HG03108 (cell line): Measurements from ENCODE around the gene SLC25A3.
"Not testable (repeated sequence)": the region's sequence is repeated elsewhere in the genome, so short reads cannot be mapped to it uniquely, and the experiment has no call there.

Experiments
- ATAC-seq: cut with Tn5 transposase; IDR thresholded peaks from one replicate; pipeline ENCODE4 v1.9.1; 2021; ENCODE audit warnings: moderate library complexity; ENCODE audit not compliant: unreplicated experiment

The SLC25A3 gene

GRCh38 chr12:98594050-98594835, 757 bp downstream of the SLC25A3 start:
- no peak for ATAC-seq

DNA sequence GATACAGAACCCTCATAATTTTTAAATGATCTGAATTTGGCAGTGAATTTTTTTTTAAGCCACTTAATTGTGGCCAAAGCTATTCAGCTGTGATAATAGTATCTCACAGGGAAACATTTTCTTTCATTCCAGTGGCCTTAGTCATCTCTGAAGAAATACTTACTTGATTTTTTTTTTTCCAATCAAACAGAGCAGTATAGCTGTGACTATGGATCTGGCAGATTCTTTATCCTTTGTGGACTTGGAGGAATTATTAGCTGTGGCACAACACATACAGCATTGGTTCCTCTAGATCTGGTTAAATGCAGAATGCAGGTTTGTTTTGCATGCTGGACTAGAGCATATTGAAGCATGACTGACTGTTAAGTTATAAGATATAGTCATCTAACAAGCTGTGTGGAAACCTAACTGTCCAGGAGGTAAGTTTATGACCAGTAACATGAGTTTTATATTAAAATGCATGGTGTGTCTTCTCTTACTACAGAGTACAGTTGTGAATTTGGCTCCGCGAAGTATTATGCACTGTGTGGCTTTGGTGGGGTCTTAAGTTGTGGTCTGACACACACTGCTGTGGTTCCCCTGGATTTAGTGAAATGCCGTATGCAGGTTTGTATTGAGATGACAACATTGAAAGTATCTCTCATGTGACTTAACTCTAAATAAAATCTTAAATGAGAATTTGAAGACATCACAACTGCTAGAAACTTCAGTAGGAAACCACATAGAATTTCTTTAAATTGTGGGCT, 1.9 kb downstream of the SLC25A3 start:
- no peak for ATAC-seq

DNA sequence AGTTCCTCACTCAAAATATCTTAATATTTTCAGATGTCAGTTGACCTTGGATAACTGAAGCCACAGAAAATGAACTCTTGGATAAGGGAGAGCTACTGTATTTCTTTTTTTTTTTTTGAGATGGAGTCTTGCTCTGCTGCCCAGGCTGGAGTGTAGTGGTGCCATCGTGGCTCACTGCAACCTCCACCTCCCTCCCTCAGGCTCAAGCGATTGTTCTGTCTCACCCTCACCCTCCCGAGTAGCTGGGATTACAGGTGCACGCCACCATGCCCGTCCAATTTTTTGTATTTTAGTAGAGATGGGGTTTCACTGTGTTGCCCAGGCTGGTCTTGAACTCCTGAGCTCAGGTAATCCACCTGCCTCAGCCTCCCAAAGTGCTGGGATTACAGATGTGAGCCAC, 3.8 kb downstream of the SLC25A3 start:
- ATAC-seq, result not testable (repeated sequence)

DNA sequence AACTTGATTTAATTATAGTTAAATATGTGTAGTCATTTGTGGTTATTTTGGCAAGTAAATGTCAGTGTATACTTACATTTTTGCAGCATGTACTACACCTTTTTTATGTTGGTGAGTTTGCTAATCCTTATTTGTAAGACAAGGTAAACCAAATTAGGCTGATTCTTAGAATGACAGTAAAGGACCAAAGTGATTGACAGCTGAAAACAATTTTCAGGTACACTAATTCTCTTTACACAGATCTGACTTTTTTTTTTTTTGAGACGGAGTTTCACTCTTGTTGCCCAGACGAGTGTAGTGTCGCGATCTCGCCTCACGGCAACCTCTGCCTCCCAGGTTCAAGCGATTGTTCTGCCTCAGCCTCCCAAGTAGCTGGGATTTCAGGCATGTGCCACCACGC, 8.4 kb downstream of the SLC25A3 start:
- no peak for ATAC-seq

DNA sequence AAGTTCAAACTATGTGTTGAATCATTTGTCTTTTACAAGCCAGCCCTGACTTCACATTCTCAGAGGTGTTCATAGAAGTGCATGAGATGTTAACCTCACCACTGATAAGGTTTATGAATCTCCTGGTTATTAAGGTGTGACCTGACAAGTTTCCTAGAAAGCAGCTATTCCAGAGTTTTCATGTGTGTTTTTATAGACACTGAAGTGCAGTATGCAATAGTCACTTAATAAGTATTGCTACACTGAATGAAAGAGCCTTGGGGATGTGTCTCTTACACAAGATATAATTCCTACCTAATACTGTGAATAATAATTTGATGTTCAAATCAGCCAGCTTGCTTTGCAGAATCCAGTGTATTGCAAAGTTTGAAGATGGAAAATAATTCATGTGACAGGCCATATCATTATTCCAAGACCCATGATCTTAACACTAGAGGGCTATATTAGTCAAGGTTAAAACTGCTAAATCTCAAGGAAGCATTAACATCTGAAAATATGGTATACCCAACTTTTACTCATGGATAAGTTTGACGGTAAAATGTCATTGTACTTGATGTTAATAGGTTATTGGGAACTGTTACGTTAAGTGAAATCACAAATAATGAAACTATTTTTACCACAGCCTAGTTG, 13.0 kb downstream of the SLC25A3 start:
- no peak for ATAC-seq

DNA sequence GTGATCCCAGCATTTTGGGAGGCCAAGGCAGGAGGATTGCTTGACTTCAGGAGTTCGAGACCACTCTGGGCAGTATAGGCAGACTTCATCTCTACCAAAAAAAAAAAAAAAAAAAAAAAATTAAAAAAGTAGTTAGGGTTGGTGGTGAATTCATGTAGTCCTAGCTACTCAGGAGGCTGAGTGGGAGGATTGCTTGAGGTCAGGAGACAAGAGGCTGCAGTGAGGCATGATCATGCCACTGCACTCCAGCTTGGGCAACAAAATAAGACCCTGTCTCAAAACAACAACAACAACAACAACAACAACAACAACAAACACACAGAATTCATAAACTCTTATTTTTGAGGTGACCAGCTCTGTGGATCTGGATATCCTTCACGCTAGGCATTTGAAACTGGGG, 17.1 kb downstream of the SLC25A3 start:
- no peak for ATAC-seq

- ATAC-seq, result peak; percentile 84
Observed at GRCh38 chr12:98612696-98613334, 19.3 kb downstream of the SLC25A3 start.

GRCh38 chr12:98618952-98619351, 25.5 kb downstream of the SLC25A3 start:
- no peak for ATAC-seq

GRCh38 chr12:98635657-98636323, 42.3 kb downstream of the SLC25A3 start:
- ATAC-seq, result peak; percentile 56

- no peak for ATAC-seq
Observed at GRCh38 chr12:98637068-98637467, 43.6 kb downstream of the SLC25A3 start.

DNA sequence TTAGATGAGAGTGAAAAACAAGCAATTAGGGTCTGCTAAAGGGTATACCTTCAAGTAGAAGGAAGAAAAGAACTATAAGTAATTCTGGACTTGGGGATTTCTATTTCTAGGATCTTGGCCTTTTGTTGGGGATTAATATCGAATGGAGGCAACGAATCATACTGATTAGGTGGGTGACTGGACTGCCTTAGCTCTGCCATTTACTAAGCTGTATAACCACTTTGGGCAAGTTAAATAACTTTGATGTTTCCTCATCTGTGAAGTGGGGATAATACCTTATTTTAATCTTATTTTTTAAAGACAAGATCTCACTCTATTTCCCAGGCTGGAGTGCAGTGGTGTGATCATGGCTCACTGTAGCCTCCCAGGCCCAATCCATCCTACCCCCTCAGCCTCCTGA, 44.5 kb downstream of the SLC25A3 start:
- no peak for ATAC-seq

DNA sequence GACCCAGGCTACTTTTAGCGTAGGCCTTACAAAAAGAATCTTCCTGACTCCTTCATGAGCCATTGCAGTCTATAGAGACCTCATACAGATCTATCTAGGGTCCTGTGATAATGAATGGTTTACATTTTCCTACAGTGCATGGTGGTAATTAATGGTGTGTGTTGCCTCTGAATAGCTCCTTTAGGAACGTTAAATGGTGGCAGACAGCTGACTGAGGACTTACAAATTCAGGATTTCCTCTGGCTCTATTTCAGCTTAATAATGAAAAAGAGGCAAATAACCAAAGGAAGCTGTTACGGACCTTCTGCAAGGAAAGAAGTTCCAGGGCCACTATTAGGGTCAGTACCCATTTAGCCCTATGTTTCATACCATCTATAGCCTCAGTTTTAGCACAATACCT, 46.0 kb downstream of the SLC25A3 start:
- ATAC-seq, result no peak

DNA sequence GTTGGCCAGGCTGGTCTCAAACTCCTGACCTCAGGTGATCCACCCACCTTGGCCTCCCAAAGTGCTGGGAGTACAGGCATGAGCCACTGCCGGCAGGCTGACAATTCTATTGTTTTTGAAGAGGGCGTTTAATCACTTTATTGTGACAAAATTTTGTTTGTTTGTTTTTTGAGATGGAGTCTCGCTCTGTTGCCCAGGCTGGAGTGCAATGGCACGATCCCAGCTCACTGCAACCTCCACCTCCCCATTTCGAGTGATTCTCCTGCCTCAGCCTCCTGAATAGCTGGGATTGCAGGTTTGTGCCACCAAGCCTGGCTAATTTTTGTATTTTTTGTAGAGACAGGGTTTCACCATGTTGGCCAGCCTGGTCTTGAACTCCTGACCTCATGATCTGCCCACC, 49.3 kb downstream of the SLC25A3 start:
- ATAC-seq, result not testable (repeated sequence)

DNA sequence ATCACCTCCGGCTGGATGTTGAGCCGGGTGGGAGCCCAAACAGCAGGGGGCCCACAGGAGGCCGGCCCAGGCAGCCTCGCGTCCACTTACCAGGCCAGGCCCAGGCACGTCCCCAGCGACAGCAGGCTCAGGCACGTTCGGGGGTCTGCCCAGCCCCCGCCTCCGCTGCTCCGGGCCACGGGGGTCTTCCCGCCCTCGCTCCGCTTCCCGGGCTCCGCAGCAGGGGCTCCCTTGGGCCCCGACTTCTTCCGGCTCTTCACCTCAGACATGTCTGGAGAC, 50.9 kb downstream of the SLC25A3 start:
- peak; percentile 12 for ATAC-seq

GRCh38 chr12:98644712-98645571, 51.5 kb downstream of the SLC25A3 start, which contains the start of the genes APAF1 and IKBIP:
Gene APAF1 (plus strand): TSS chr12:98645290. CDS start chr12:98648360, 3,070 bp downstream.
Gene IKBIP (minus strand): TSS chr12:98644788. CDS start chr12:98644701, 87 bp downstream.
- peak; percentile 88 for ATAC-seq

DNA sequence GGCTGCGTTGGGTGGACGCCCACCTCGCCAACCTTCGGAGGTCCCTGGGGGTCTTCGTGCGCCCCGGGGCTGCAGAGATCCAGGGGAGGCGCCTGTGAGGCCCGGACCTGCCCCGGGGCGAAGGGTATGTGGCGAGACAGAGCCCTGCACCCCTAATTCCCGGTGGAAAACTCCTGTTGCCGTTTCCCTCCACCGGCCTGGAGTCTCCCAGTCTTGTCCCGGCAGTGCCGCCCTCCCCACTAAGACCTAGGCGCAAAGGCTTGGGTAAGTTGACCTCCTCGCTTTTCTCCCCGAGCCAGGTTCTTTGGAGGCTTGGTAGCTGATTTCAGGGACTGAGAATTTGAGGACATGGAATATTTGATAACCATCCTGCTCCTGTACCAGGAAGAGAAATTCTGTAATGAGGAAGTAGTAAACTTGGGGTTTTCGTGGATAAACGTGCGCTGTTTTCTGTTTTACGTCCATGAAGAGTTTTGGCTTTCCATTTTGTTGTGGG, 52.1 kb downstream of the SLC25A3 start:
- no peak for ATAC-seq

DNA sequence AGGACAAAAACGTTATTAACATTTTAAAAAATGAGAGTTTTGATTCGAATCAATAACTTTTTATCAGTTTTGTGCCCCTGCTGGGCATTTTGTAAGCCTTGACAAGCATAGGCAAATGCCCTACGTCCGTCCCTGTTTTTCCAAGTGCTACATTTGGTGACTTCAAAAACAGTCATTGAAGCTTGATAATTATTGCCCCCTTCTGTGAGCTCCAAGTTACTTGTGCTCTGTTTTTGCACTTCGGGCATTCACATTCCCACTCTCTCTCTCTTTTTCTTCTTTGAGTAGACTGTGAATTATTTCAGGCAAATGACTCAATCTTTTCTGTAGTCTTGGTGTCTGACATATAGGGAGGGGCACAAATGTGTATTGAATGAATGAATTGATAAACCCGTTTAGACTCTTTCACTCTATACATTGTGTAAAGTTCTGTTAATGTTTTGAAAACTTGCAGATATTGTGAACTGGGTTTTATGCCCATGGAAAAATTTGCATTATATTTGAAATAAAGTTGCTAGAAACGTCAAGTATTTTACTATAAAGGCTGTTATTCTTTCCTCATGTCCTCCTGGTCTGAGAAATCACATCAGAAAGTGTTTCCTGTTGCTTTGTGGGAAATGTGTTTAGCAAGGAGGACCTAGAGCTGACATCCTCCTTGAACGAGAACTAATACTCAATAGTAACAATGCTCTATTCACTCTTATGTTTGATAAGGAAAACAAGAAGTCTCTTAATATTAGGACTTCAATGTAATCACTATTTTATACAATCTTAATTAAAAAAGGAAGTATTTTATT, 53.0 kb downstream of the SLC25A3 start:
- no peak for ATAC-seq

- no peak for ATAC-seq
Observed at GRCh38 chr12:98651328-98651727, 57.8 kb downstream of the SLC25A3 start.
